GM21423 (cell line): ENCODE data around the gene PTGIR.

Experiments
- ATAC-seq: cut with Tn5 transposase; IDR thresholded peaks from one replicate; pipeline ENCODE4 v1.9.1; 2021; ENCODE audit warnings: mild to moderate bottlenecking, moderate library complexity; ENCODE audit not compliant: unreplicated experiment

The PTGIR gene

DNA sequence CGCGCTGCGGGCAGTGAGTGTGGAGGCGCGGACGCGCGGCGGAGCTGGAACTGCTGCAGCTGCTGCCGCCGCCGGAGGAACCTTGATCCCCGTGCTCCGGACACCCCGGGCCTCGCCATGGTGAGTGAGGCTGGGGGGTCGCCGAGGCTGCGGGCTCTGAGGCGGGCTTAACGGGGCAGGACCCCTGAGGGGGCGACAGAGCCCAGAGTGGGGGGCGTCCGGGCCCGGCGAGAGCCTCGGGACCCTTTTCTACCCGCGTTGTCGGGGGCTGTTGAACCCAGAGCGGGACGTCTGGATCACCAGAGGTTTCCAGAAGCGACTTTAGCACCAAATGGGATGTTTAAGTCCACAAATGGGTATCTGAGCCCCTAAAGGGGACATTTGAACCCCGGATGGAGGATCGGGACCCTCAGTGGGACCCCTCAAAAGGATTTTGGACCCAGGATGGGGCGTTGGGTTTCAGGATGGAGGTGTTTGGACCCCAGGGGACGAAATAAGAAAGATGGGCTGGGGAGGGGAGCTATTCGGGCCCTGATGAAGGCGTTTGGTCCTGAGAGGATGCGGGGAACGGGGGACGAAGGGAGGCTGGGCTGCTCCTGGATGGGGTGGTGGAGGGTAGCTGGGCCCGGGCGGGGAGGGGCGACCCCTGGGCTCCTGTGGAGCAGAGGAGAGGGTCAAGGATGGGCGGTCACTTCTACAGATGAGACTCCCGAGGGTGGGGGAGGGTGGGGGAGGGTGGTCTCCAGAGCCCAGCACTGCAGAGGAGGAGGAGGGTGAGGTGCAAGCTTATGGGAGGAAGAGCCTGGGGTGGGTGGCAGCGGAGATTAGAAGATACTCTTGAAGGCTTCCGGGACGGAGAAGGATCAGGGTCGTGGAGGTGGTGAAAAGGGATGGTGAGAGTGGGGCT lies 23.3 kb downstream of the PTGIR start, which contains the start of gene CALM3:
Gene CALM3 (plus strand): TSS at position 13 of the 907 bp plus-strand sequence. CDS start 105 bp downstream, at position 118.
- ATAC-seq, result no peak

DNA sequence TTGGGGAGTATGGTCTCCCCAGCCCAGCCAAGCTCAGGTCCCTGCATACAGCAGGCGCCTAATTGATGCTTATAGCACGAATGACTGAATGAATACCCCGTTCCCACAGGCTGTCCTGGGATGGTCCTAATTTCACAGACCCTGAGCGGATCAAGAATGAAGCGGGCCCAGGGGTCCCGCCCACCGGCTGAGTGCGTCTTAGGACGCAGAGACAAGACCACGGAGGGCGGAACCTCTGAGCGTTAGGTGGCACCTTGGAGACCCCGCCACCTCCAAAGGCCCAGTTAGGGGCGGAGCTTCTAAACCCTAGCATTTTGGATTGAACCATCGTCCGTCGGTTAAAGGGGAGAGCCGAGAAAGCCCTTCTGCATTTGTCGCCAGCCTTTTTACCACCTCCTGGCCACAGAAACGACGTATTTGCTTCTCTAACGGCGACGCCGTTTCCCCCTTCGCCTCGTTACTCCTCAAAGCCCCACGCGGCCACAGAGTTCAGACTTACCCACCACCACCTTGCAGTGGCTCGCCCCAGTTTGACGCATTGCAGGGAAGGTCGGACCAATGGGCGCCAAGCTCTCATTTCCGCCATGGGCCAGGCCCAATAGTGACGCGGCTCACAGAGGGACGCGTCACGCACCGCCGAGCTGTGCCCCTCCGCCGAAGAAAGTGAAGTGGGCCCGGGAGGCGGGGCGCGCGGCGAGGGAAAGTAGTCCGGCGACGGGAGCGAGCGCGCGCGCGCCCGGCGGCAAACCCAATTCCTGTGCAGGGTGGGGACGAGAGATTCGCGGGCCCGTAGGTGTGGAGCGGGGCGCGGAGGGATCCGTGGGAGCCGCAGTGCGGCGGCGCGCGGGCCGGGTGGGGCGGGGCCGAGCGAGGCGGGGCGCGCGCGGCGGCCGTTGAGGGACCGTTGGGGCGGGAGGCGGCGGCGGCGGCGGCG lies 24.2 kb downstream of the PTGIR start:
- ATAC-seq, result peak; percentile 80

DNA sequence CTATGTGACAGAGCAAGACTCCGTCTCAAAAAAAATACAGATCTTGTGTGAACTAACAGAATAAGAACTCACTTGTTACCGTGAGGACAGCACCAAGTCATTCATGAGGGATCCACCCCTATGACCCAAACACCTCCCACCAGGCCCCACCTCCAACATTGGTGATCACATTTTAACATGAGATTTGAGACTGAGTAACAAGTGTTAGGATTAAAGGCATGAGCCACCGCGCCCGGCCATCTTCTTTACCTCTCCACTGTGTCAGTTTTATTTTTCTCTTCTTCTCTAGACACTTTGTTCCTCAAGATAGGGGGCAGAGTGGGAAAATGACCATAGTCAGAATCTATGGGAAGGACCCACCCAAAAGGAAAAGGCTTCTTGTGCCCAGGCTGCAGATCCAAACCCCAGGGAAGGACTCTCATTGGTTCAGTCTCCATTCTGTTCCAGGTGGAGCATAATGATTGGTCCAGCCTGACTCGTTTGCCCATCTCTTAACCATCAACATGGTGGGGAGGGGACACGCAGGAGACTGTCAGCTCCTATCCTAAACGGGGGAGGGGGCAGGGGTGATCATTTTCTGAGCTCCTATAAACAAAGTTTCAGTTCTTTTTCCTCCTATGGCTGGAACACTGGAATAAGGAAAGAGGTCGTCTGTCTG lies 25.0 kb downstream of the PTGIR start:
- no peak for ATAC-seq

DNA sequence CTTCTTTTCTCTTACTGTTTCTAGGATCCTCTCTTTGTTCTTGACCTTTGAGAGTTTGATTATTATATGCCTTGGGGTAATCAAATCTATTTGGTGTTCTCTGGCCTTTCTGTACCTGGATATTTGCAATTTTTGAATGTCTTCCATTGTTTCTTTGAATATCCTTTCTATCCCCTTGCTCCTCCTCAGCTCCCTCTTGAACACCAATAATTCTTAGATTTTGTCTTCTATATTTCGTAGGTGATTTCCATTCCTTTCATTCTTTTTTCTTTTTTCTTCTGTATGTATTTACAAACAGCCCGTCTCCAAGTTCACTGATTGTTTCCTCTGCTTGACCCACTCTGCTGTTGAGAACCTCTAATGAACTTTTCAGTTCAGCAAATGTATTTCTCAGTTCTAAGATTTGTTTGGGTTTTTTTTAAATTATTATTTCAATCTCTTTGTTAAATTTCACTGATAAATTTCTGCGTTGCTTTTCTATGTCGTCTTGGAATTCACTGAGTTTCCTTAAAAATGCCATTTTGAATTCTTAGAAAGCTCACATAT lies 26.4 kb downstream of the PTGIR start:
- no peak for ATAC-seq

DNA sequence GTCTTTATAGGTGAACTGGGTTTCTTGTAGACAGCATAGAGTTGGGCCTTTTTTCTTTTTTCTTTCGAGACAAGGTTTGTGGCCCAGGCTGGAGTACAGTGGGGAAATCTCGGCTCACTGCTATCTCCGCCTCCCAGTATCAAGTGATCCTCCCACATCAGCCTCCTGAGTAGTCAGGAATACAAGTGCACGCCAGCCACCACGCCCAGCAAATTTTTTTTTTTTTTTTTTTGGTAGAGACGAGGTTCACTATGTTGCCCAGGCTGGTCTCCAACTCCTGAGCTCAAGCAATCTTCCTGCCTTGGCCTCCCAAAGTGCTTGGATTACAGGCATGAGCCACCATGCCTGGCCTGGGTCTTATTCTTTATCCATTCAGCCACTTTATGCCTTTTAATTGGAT lies 28.9 kb downstream of the PTGIR start:
- ATAC-seq, result no peak

DNA sequence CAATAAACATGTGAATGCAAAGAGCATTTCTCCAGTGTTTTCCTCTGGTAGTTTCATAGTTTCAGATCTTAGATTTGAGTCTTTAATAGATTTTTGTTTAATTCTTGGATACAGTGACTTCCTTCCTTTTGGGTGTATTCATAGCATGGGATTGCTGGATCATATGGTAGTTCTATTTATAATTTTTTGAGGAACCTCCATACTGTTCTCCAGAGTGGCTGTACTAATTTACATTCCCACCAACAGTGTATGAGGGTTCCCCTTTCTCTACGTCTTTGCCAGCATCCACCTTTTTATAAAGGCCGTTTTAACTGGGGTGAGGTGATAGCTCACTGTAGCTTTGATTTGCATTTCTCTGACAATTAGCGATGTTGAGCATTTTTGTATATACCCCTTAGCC lies 33.0 kb downstream of the PTGIR start:
- no peak for ATAC-seq

DNA sequence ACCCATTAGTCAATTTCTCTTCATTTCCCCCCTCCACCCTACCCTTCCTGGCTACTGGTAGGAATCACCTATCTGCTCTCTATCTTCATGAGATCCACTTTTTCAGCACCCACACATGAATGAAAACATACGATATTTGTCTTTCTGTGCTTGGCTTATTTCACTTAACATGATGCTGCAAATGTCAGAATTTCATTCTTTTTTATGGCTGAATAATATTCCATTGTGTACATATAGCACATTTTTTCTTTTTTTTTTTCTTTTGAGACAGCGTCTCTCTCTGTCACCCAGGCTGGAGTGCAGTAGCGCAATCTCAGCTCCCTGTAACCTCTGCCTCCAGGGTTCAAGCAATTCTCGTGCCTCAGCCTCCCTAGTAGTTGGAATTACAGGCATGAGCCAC lies 33.6 kb downstream of the PTGIR start:
- no peak for ATAC-seq

DNA sequence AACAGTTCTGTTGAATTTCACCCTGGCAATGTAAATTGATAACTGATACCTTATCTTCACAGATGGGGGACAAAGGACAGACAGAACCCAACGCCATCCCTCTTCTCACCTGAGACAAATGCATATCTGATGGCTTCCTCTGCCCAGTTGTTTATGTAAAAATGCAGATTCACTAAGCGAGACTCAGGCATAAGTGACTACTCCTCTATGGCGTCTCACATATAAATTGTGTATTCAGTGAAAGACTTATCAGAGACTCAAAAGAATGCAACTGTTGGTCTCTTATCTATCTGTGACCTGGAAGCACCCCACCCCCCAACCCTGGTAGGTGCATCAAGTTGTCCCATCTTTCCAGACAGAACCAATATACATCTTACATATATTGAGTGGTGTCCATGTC lies 37.0 kb downstream of the PTGIR start:
- no peak for ATAC-seq

DNA sequence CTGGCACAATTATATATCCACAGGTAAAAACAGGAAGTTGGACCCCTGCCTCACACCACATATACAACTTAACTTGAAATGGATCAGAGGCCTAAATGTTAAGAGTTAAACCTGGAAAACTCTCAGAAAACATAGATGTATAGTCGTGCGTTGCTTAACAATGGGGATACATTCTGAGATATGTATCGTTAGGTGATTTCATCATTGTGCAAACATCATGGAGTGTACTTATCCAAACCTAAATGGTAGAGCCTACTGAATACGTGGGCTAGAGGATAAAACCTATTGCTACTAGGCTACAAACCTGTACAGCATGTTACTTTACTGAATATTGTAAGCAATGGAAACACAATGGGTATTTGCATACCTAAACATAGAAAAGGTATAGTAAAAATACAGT lies 38.6 kb downstream of the PTGIR start:
- no peak for ATAC-seq

DNA sequence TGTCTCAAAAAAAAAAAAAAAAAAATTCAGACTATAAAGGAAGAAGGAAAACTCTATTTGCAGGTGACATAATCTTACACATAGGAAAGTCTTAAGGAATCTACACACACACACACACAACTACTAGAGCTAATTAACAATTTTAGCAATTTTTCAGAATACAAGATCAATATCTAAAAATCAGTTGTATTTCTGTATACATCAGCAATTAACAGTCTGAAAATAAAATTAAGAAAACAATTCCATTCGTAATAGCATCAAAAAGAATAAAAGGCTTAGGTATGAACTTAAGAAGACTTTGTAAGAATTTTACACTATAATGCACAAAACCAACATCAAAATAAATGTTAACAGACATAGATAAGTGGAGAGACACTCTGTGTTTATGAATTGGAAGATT lies 39.4 kb downstream of the PTGIR start:
- ATAC-seq, result no peak

DNA sequence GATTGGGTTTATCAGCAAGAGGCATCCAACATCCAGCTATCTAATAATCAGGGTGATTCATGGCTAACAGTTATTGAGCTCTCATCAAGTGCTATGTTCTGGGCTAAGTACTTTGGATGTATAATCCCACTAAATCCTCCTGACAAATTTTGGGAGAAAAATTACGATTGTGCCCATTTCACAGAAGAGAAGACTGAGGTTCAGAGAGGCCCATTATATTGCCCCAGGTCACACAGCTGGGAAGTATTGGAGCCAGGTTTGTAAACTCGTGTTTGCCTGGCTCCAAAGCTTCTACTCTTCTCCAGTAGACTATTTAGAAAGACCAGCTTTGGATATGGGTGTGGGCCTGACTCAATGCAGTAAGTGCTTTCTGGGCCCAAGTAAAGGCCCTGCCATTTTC lies 44.6 kb downstream of the PTGIR start:
- no peak for ATAC-seq

DNA sequence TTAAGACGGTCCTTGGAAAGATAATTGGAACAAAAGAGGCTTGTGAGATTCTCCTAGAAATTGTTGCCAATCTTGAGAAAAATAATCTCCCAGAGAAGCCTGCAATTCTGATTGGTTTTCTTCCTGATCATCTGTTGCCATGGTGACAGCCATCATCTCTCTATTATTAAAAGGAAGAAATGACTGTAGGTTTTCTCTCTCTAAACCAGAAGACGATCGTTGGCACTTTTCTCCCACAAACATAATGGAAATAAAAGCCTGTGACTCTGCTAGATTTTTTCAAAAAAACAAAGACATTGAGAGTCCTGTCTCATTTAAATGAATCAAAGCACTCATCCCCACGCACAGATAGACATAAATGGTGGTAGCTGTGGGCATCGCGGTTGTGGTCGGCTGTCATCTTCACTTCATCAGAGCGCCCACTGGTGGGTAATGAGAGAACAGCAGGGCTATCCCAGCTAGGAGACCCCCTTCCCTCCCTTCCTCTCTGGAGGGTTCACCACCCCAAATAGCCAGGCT lies 45.5 kb downstream of the PTGIR start:
- no peak for ATAC-seq

DNA sequence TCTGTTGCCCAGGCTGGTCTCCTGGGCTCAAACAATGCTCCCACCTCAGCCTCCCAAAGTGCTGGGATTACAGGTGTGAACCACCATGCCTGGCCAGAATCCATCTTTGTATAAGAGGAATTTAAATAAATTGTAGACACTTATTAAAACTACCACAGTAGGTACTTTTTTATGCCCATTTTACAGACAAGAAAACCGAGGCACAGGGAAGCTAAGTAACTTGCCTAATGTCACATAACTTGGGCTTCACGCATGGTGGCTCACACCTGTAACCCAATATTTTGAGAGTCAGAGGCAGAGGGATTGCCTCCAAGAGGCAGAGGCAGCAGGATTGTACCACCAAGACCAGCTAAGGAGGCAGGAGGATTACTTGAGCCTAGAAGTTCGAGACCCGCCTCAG lies 46.4 kb downstream of the PTGIR start:
- no peak for ATAC-seq

DNA sequence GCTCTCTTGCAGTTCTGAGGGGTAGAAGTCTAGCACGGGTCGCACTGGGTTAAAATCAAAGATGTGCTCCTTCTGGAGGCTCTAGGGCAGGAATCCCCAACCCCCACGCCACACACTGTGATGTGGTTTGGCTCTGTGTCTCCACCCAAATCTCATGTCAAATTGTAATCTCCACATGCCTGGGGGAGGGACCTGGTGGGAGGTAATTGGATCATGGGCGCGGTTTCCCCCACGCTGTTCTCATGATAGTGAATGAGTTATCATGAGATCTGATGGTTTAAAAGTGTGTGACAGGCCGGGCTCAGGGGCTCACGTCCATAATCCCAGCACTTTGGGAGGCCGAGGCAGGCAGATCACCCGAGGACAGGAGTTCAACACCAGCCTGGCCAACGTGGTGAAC lies 50.4 kb downstream of the PTGIR start:
- ATAC-seq, result no peak

DNA sequence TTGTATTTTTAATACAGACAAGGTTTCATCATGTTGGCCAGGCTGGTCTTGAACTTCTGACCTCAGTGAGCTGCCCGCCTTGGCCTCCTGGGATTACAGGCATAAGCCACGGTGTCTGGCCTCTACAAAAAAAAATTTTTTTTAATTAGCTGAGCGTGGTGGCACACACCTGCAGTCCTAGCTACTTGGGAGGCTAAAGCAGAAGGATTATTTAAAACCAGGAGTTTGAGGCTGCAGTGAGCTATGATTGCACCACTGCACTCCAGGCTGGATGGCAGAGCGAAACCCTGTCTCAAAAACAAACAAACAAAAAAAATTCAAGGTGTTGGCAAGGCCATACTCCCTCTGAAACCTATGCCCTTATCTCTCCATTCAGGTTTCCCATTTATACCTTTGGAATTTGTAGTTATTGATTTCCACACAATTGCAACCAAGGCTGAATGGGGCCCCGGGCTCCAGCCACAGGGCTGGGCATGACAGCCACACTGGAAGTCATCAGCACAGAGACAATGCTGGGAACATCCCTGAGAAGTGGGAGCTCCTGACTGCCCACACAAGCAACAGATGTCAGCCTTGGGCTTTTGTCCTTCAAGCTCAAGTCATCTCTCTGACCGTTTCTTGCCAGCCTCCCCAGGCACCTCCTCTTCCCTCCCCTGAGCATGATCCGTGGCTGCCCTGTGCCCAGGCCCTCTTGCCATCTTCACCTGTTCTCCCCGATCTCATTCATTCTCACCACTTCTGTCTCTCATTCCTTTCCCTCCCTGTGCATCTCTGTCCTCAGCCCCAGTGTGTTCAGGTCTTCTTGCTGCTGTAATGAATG lies 51.0 kb downstream of the PTGIR start:
- ATAC-seq, result no peak

DNA sequence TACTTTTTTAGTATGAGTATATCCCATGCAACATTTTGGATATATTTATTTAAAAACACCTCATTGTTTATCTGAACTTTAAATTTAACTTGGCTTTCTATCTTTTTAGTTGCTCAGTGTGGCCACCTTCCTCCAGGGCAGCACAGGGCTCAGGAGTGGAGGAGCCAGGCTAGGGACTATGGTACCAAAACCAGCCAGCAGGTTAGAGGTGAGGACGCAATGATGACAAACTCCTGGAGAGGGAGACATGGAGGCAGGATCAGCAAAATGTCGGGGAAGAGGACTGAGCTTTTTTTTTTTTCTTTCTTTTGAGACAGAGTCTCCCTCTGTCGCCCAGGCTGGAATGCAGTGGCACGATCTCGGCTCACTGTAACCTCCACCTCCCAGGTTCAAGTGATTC lies 53.4 kb downstream of the PTGIR start:
- no peak for ATAC-seq
